Motor neuron (in vitro differentiated cells): Measurements from ENCODE around the gene CLEC11A. TPM values are rescaled to one million over a fixed set of nuclear protein-coding genes. Genes with fewer than 3 reads are reported as not detected.
A peak's percentile ranks its signal among the peaks of the same experiment; 100 is the strongest.

Experiments
- ATAC-seq, 8 experiments: fragments of 200-7000 bp; cut with Tn5 transposase; replicated peaks in 6 of 8; 2 replicates each; pipeline ENCODE4 v1.8.0; 2021; ENCODE audit warnings: mild to moderate bottlenecking in 8 of 8, moderate library complexity in 8 of 8
- H3K27ac ChIP-seq, 2 donors: fragments of 250-450 bp; sonication (Bioruptor Pico); 2 replicates each; pipeline ENCODE4 v1.9.0; 2021; ENCODE audit warnings: antibody characterized with exemption in 2 of 2, mild to moderate bottlenecking in 2 of 2, moderate library complexity in 1 of 2
- H3K4me1 ChIP-seq, 2 donors: fragments of 250-450 bp; sonication (Bioruptor Pico); replicated peaks in 1 of 2; 2 replicates each; pipeline ENCODE4 v1.6.1; 2021; ENCODE audit warnings: antibody characterized with exemption in 2 of 2, mild to moderate bottlenecking in 2 of 2, moderate library complexity in 1 of 2
- H3K4me3 ChIP-seq, 5 donors: fragments of 250-450 bp; sonication (Bioruptor Pico); 2 replicates each; pipeline ENCODE4 v1.9.0; 2021; ENCODE audit warnings: antibody characterized with exemption in 5 of 5, mild to moderate bottlenecking in 5 of 5, moderate library complexity in 4 of 5
- WGBS, 10 experiments: fragments of 450-650 bp; shearing (Covaris generic); methylation state at CpG; one replicate each; pipeline ENCODE4 v1.0.0; 2022; 5-methylcytosine and 5-hydroxymethylcytosine counted together
- in situ Hi-C, 9 experiments: fragments of 400-800 bp; cut with MboI; loops; one replicate each; pipeline ENCODE4 v1.15.0; 2021; ENCODE audit warnings: low sequenced_read_pairs in 9 of 9, low pct_unique_long_range_greater_than_20kb in 2 of 9; ENCODE audit not compliant: unreplicated experiment in 9 of 9
- total RNA-seq, 8 experiments: library from RNA; unstranded; fragments of 300-600 nt; gene quantifications; 2 replicates each; pipeline versions ENCODE4 v1.2.3 to v1.2.4, GENCODE V29; 2022

The CLEC11A gene
- total RNA-seq, 8 experiments from 2014 or later = 1.8 to 42.0 (median 6.9) TPM

- in situ Hi-C loops = no loop called here
- Histone ChIP-seq H3K27ac (no peak overlapping the region), H3K4me3 (peak overlapping the region in 1 of 5 donors; percentile 69), H3K4me1 (peaks cover 37 to 39% of the 10 kb centered on the region in 2 donors)
- peak in 1 of 8 experiments; percentile 2 for ATAC-seq
- WGBS, 10 experiments = 43 to 80% (median 63%) methylated on average over 1 to 11 of the region's 21 CpGs; no CpG with 5 or more reads in 7 of the 10 experiments
These were observed 2.8 kb upstream of the CLEC11A start for GRCh38 chr19:50720181-50720920.

- Histone ChIP-seq H3K27ac (no peak overlapping the region), H3K4me1 (peaks cover 40 to 42% of the 10 kb centered on the region in 2 donors), H3K4me3 (no peak overlapping the region)
- ATAC-seq = peak in 3 of 8 experiments; percentile 37 to 62 (median 38)
- WGBS, 10 experiments = 0 to 81% methylated on average over 1 to 3 of the region's 8 CpGs; no CpG with 5 or more reads in 8 of the 10 experiments
- in situ Hi-C loops = no loop called here
These were observed 2.2 kb upstream of the CLEC11A start for GRCh38 chr19:50720921-50721381.

GRCh38 chr19:50721441-50722137 lies 1.6 kb upstream of the CLEC11A start:
- peaks cover 42 to 45% of the 10 kb centered on the region in 2 donors for H3K4me1 ChIP-seq
- peak overlapping the region; percentile 65 to 82 for H3K27ac ChIP-seq
- no peak for ATAC-seq
- 50 to 100% (median 83%) methylated on average over 1 to 3 of the region's 10 CpGs; no CpG with 5 or more reads in 6 of the 10 experiments for WGBS, 10 experiments
- in situ Hi-C loops = no loop called here
- no peak overlapping the region for H3K4me3 ChIP-seq

GRCh38 chr19:50722201-50723013 lies 757 bp upstream of the CLEC11A start:
- Histone ChIP-seq H3K27ac (peak overlapping the region; percentile 76 to 82), H3K4me1 (peaks cover 42 to 45% of the 10 kb centered on the region in 2 donors), H3K4me3 (no peak overlapping the region)
- peak in 5 of 8 experiments; percentile 12 to 31 (median 17) for ATAC-seq
- in situ Hi-C loops = no loop called here
- 0 to 59% (median 37%) methylated on average over 2 to 7 of the region's 15 CpGs; no CpG with 5 or more reads in 6 of the 10 experiments for WGBS, 10 experiments

- in situ Hi-C loops = no loop called here
- H3K4me1 ChIP-seq = peaks cover 38 to 45% of the 10 kb centered on the region in 2 donors
- peak overlapping the region; percentile 43 to 66 (median 45) for H3K4me3 ChIP-seq
- peak overlapping the region; percentile 14 to 70 for H3K27ac ChIP-seq
- no peak for ATAC-seq
- 0 to 21% methylated on average over 1 to 4 of the region's 31 CpGs; no CpG with 5 or more reads in 8 of the 10 experiments for WGBS, 10 experiments
These were observed 764 bp downstream of the CLEC11A start for GRCh38 chr19:50723735-50724521.

DNA sequence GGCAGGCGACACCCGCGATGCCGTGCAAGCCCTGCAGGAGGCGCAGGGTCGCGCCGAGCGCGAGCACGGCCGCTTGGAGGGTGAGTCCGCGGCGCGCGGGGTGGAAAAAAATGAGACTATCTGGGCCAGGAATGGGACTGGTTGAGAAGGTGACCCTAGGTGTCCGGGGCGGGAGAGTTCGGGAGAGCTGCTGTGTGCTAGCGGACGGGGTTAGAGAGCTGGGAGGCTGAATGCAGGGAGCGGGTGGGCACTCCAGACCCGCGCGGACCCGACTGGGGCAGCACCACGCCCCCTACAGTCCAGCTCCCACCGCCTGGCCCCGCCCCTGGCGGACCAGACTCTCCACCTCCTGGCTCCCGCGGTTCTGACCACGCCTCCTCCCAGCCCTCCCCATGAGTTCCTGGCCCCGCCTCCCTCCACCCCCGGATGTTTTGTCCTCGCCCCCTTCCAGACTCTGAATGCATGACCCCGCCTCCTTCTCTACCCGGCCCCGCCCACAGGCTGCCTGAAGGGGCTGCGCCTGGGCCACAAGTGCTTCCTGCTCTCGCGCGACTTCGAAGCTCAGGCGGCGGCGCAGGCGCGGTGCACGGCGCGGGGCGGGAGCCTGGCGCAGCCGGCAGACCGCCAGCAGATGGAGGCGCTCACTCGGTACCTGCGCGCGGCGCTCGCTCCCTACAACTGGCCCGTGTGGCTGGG lies 1.5 kb downstream of the CLEC11A start:
- ATAC-seq = peak; percentile 66 to 81 (median 76)
- in situ Hi-C loops = no loop called here
- peak overlapping the region; percentile 72 to 84 for H3K27ac ChIP-seq
- H3K4me3 ChIP-seq = peak overlapping the region; percentile 51 to 66 (median 55)
- 0 to 43% (median 30%) methylated on average over 2 to 21 of the region's 65 CpGs; no CpG with 5 or more reads in 7 of the 10 experiments for WGBS, 10 experiments
- H3K4me1 ChIP-seq = peaks cover 38 to 45% of the 10 kb centered on the region in 2 donors

- in situ Hi-C loops = no loop called here
- ATAC-seq = peak in 6 of 8 experiments; percentile 20 to 42 (median 38)
- Histone ChIP-seq H3K27ac (peak overlapping the region; percentile 72 to 84), H3K4me3 (peak overlapping the region; percentile 51 to 66 (median 55)), H3K4me1 (peaks cover 33 to 41% of the 10 kb centered on the region in 2 donors)
- WGBS, 10 experiments = 0 to 80% (median 13%) methylated on average over 1 to 9 of the region's 52 CpGs; no CpG with 5 or more reads in 5 of the 10 experiments
These were observed 2.2 kb downstream of the CLEC11A start for GRCh38 chr19:50725218-50725910.

DNA sequence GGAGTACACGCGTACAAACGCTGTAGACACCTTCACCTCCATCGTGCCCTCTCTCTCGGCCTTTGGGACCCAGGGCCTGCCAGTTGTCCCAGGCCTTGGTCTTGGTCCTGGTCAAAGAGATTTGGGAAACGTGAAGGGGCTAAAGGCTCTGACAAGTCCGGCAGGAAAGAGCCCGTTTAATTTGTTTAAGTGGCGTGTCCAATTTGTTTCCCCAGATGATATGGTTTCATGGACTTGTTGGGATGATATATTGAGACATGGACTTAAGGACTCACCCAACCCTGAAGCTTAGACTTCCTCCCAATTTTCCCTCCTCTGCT lies 2.7 kb downstream of the CLEC11A start:
- in situ Hi-C loops = no loop called here
- Histone ChIP-seq H3K4me3 (peak overlapping the region; percentile 51 to 66 (median 55)), H3K27ac (peak overlapping the region; percentile 72 to 84), H3K4me1 (peaks cover 33 to 41% of the 10 kb centered on the region in 2 donors)
- ATAC-seq = no peak
- 66 to 93% (median 79%) methylated on average over 2 to 9 of the region's 9 CpGs; no CpG with 5 or more reads in 4 of the 10 experiments for WGBS, 10 experiments

DNA sequence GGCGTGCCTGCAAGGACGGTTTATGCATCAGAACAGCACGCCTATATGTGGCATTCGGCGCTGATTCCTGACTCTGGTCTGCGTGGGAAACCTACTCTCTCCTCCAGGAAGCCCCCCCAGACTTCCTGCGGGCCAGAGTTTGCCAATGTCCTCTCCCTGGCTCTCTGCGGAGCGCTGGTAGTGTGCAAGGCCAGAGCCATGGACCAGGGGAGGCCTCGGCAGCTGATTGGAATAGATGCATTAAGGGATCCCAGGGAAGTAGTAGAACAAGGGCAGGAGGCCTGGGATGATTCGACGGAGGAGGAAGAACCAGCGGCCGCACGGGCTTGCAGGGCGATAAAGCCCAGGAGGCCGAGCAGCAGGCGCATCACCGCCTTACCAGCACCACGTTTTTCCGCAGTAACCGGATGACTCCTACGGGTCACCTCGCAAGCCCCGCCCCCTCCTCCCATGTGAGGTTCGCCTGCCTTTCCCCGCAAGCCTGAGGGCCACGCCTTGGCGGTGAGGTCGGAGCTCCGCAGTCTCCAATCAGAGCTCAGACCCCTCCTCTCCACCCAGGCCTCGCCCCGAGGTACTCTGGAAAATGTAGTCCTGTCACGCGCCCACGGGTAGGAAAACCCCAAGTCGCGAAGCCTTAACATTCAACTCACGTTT lies 5.0 kb downstream of the CLEC11A start:
- WGBS, 10 experiments = 6 to 49% (median 20%) methylated on average over 2 to 34 of the region's 39 CpGs; no CpG with 5 or more reads in 1 of the 10 experiments
- Histone ChIP-seq H3K4me1 (peaks cover 20 to 23% of the 10 kb centered on the region in 2 donors), H3K27ac (peak overlapping the region; percentile 62 to 85), H3K4me3 (peak overlapping the region; percentile 4 to 21 (median 5))
- in situ Hi-C loops = no loop called here
- peak in 7 of 8 experiments; percentile 18 to 65 (median 55) for ATAC-seq

DNA sequence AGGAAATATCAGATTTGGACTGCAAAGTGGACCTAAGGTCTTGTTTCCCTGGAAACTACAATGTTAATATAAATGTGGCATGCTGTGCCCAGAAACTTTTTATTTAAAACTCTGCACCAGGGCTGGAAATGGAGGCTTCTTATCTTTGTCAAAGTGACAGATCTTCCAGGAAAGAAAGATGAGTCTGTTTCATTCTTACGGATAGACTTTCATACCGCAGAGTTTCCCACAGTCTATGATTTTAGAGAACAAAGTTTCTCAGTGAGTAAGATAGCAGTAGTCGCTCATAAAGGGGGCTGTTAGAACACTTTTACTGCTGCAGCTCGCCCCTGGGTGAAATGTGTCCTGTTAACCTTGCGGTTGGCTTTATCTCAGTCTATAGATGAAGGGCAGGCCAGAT lies 6.7 kb downstream of the CLEC11A start:
- WGBS, 10 experiments = 30 to 100% (median 77%) methylated on average over 1 to 5 of the region's 5 CpGs; no CpG with 5 or more reads in 1 of the 10 experiments
- Histone ChIP-seq H3K4me1 (peaks cover 9 to 12% of the 10 kb centered on the region in 2 donors), H3K27ac (no peak overlapping the region), H3K4me3 (no peak overlapping the region)
- no peak for ATAC-seq
- in situ Hi-C loops = no loop called here

GRCh38 chr19:50735869-50736268 lies 12.7 kb downstream of the CLEC11A start:
- in situ Hi-C loops = no loop called here
- Histone ChIP-seq H3K27ac (no peak overlapping the region), H3K4me3 (no peak overlapping the region), H3K4me1 (no peaks in the 10 kb centered on the region)
- 17 to 87% (median 84%) methylated on average over 1 to 7 of the region's 7 CpGs; no CpG with 5 or more reads in 5 of the 10 experiments for WGBS, 10 experiments
- ATAC-seq = no peak
